H9 (cell line): ENCODE measurements around the gene LDB2. TPM values are rescaled to one million over a fixed set of nuclear protein-coding genes. Genes with fewer than 3 reads are reported as not detected.

Experiments
- DNase-seq: peaks from one replicate; pipeline ENCODE4 v3.0.0-alpha.2; 2017
- H2AFZ ChIP-seq: one replicate; pipeline ENCODE4 v1.6.1; 2013; ENCODE audit warnings: mild to moderate bottlenecking, low read length, control low read depth, moderate library complexity
- H2AK5ac ChIP-seq: 2 replicates; pipeline ENCODE4 v1.6.1; 2013; ENCODE audit warnings: low read length, control low read depth, mixed read lengths; ENCODE audit not compliant: insufficient read length
- H2BK120ac ChIP-seq: one replicate; pipeline ENCODE4 v1.6.1; 2013; ENCODE audit warnings: low read depth, mild to moderate bottlenecking, low read length, control low read depth, inconsistent platforms; ENCODE audit not compliant: poor library complexity, severe bottlenecking
- H2BK12ac ChIP-seq: 2 replicates; pipeline ENCODE4 v1.6.1; 2013; ENCODE audit warnings: low read length, control low read depth, mixed read lengths, low read depth; ENCODE audit not compliant: insufficient read length
- H2BK15ac ChIP-seq: 2 replicates; pipeline ENCODE4 v1.6.1; 2013; ENCODE audit warnings: low read depth, low read length, control low read depth
- H2BK20ac ChIP-seq: one replicate; pipeline ENCODE4 v1.6.1; 2013; ENCODE audit warnings: low read depth, mild to moderate bottlenecking, low read length, control low read depth, inconsistent platforms; ENCODE audit not compliant: poor library complexity, severe bottlenecking
- H2BK5ac ChIP-seq: 2 replicates; pipeline ENCODE4 v1.6.1; 2013; ENCODE audit warnings: low read length, control low read depth, mixed read lengths; ENCODE audit not compliant: insufficient read length
- H3K14ac ChIP-seq: 2 replicates; pipeline ENCODE4 v1.6.1; 2013; ENCODE audit warnings: low read length, control low read depth; ENCODE audit not compliant: insufficient read depth
- H3K18ac ChIP-seq: 2 replicates; pipeline ENCODE4 v1.6.1; 2013; ENCODE audit warnings: low read depth, mild to moderate bottlenecking, mixed read lengths, low read length, control low read depth; ENCODE audit not compliant: insufficient read length
- H3K23ac ChIP-seq: 2 replicates; pipeline ENCODE4 v1.6.1; 2013; ENCODE audit warnings: low read length, control low read depth, mixed read lengths, low read depth; ENCODE audit not compliant: insufficient read length
- H3K23me2 ChIP-seq: 2 replicates; pipeline ENCODE4 v1.6.1; 2013; ENCODE audit warnings: low read depth, mild to moderate bottlenecking, mixed read lengths, low read length, control low read depth; ENCODE audit not compliant: insufficient read length, poor library complexity, severe bottlenecking
- H3K27ac ChIP-seq: 2 replicates; pipeline ENCODE4 v1.5.1; 2013; ENCODE audit warnings: low read length, control low read depth, mixed read lengths, low read depth; ENCODE audit not compliant: insufficient read length
- H3K27me3 ChIP-seq: 2 replicates; pipeline ENCODE4 v1.6.1; 2013; ENCODE audit warnings: low read length, control low read depth, inconsistent platforms; ENCODE audit not compliant: insufficient read depth
- H3K4ac ChIP-seq: 2 replicates; pipeline ENCODE4 v1.6.1; 2013; ENCODE audit warnings: low read depth, mild to moderate bottlenecking, control low read depth, inconsistent platforms, low read length, moderate library complexity
- H3K4me1 ChIP-seq: 2 replicates; pipeline ENCODE4 v1.6.1; 2013; ENCODE audit warnings: low read length, control low read depth, inconsistent platforms; ENCODE audit not compliant: insufficient read depth
- H3K4me2 ChIP-seq: 2 replicates; pipeline ENCODE4 v1.6.1; 2013; ENCODE audit warnings: low read length, control low read depth, mixed read lengths; ENCODE audit not compliant: insufficient read length, insufficient read depth
- H3K56ac ChIP-seq: 2 replicates; pipeline ENCODE4 v1.6.1; 2013; ENCODE audit warnings: low read depth, mild to moderate bottlenecking, mixed read lengths, low read length, control low read depth; ENCODE audit not compliant: insufficient read length
- H3K79me1 ChIP-seq: 2 replicates; pipeline ENCODE4 v1.6.1; 2013; ENCODE audit warnings: low read depth, mild to moderate bottlenecking, moderate library complexity, low read length, control low read depth, inconsistent platforms; ENCODE audit not compliant: insufficient read depth, poor library complexity, severe bottlenecking
- H3K79me2 ChIP-seq: 2 replicates; pipeline ENCODE4 v1.6.1; 2013; ENCODE audit warnings: low read length, control low read depth, inconsistent platforms; ENCODE audit not compliant: insufficient read depth
- H3K9ac ChIP-seq: 2 replicates; pipeline ENCODE4 v1.6.1; 2013; ENCODE audit warnings: low read length, control low read depth, mixed read lengths; ENCODE audit not compliant: insufficient read length; ENCODE audit errors: extremely low read depth
- H3K9me3 ChIP-seq: one replicate; pipeline ENCODE4 v1.6.1; 2013; ENCODE audit warnings: low read depth, low read length, inconsistent platforms; ENCODE audit not compliant: control insufficient read depth
- H3T11ph ChIP-seq: one replicate; pipeline ENCODE4 v1.6.1; 2013; ENCODE audit warnings: mild to moderate bottlenecking, low read length, control low read depth, inconsistent platforms
- H4K20me1 ChIP-seq: one replicate; pipeline ENCODE4 v1.6.1; 2013; ENCODE audit not compliant: control insufficient read depth, insufficient read length, insufficient read depth
- H4K5ac ChIP-seq: 2 replicates; pipeline ENCODE4 v1.6.1; 2013; ENCODE audit warnings: low read depth, mild to moderate bottlenecking, mixed read lengths, low read length, control low read depth; ENCODE audit not compliant: insufficient read length
- H4K8ac ChIP-seq: replicated peaks from 2 replicates; pipeline ENCODE4 v1.6.1; 2013; ENCODE audit warnings: low read length, control low read depth, mixed read lengths, low read depth; ENCODE audit not compliant: insufficient read length
- H4K91ac ChIP-seq: 2 replicates; pipeline ENCODE4 v1.6.1; 2013; ENCODE audit warnings: low read depth, mild to moderate bottlenecking, moderate library complexity, mixed read lengths, low read length, control low read depth; ENCODE audit not compliant: insufficient read length
- H3K27ac Mint-ChIP-seq, 3 experiments: 2 replicates in 2 of 3; 3 replicates in 1 of 3; pipeline ENCODE4 v1.8.0; 2020 to 2021; ENCODE audit warnings: mixed read lengths in 3 of 3, mild to moderate bottlenecking in 1 of 3, moderate library complexity in 1 of 3
- H3K27me3 Mint-ChIP-seq: 2 replicates; pipeline ENCODE4 v1.8.0; 2021; ENCODE audit warnings: low read depth, mild to moderate bottlenecking, moderate library complexity, mixed read lengths
- H3K36me3 Mint-ChIP-seq, 3 experiments: 2 replicates in 2 of 3; 3 replicates in 1 of 3; pipeline ENCODE4 v1.8.0; 2020 to 2021; ENCODE audit warnings: low read depth in 3 of 3, mixed read lengths in 3 of 3; ENCODE audit not compliant: insufficient read depth in 1 of 3
- H3K4me1 Mint-ChIP-seq, 2 experiments: 2 replicates each; pipeline ENCODE4 v1.8.0; 2020; ENCODE audit warnings: mixed read lengths in 2 of 2
- H3K4me3 Mint-ChIP-seq, 2 experiments: 2 replicates in 1 of 2; 3 replicates in 1 of 2; pipeline ENCODE4 v1.8.0; 2020 to 2021; ENCODE audit warnings: mild to moderate bottlenecking in 2 of 2, mixed read lengths in 2 of 2, moderate library complexity in 1 of 2
- H3K9me3 Mint-ChIP-seq, 2 experiments: 2 replicates in 1 of 2; 3 replicates in 1 of 2; pipeline ENCODE4 v1.8.0; 2020; ENCODE audit warnings: mild to moderate bottlenecking in 2 of 2, mixed read lengths in 2 of 2, moderate library complexity in 1 of 2
- CTCF ChIP-seq: fragments of 200-600 bp; sonication (generic); conservative IDR thresholded peaks from 3 replicates; pipeline ENCODE4 v1.8.0; 2021; ENCODE audit warnings: antibody characterized with exemption, mild to moderate bottlenecking
- WGBS: extraction: QIAGEN DNeasy Blood & Tissue Kit; methylation state at CpG from one replicate; pipeline ENCODE4 v1.1.7; 2013; ENCODE audit warnings: missing lambda C conversion rate, low lambda C conversion rate, mixed read lengths; ENCODE audit not compliant: insufficient read length; ENCODE audit errors: extremely low coverage; 5-methylcytosine and 5-hydroxymethylcytosine counted together
- total RNA-seq: library from RNA; stranded (reverse); gene quantifications from 2 replicates; pipeline ENCODE4 v1.2.1, GENCODE V29; 2021

LDB2 gene
- total RNA-seq, 1 experiment from 2014 or later = 22.5 TPM

- no peaks in the 10 kb centered on the region for H3K79me2 ChIP-seq
- no peak for DNase-seq
- H3K4me2 ChIP-seq = no peak overlapping the region
- no peak overlapping the region for H4K5ac ChIP-seq
- H3K14ac ChIP-seq = no peak overlapping the region
- H3K4me1 ChIP-seq = peaks cover 26% of the 10 kb centered on the region
- H3K79me1 ChIP-seq = peaks cover 3% of the 10 kb centered on the region
- no peak overlapping the region for H2AFZ ChIP-seq
- H3K27ac ChIP-seq = no peak overlapping the region
- H3K4me1 Mint-ChIP-seq = peaks cover 56 to 63% of the 10 kb centered on the region in 2 experiments
- H3K9me3 ChIP-seq = no peaks in the 10 kb centered on the region
- no peak overlapping the region for H3K9ac ChIP-seq
- H2BK20ac ChIP-seq = no peak overlapping the region
- no peak overlapping the region for H2AK5ac ChIP-seq
- no peak overlapping the region for H3K4me3 Mint-ChIP-seq
- H3K27ac Mint-ChIP-seq = peak overlapping the region in 1 of 3 experiments; percentile 20; a peak in 1 of 7 replicates
- no peak overlapping the region for H2BK15ac ChIP-seq
- no peak overlapping the region for H2BK12ac ChIP-seq
- no peak overlapping the region for H4K8ac ChIP-seq
- TF ChIP-seq CTCF = no peak
- no peak overlapping the region for H2BK120ac ChIP-seq
- no peaks in the 10 kb centered on the region for H3K27me3 ChIP-seq
- H3K36me3 Mint-ChIP-seq = peaks cover 0 to 10% (median 4%) of the 10 kb centered on the region in 3 experiments; a peak in 3 of 7 replicates
- no peaks in the 10 kb centered on the region for H3K23me2 ChIP-seq
- no peak overlapping the region for H4K91ac ChIP-seq
- H3K56ac ChIP-seq = no peak overlapping the region
- no peak overlapping the region for H3K23ac ChIP-seq
- H3K18ac ChIP-seq = no peak overlapping the region
- H3T11ph ChIP-seq = no peak overlapping the region
- no peaks in the 10 kb centered on the region for H4K20me1 ChIP-seq
- no peak overlapping the region for H3K4ac ChIP-seq
- no peak overlapping the region for H2BK5ac ChIP-seq
- H3K27me3 Mint-ChIP-seq = no peaks in the 10 kb centered on the region
- no CpG with 5 or more reads among the region's 4 CpGs for WGBS
- no peaks in the 10 kb centered on the region for H3K9me3 Mint-ChIP-seq
Observed at GRCh38 chr4:16824278-16824806, 74.1 kb downstream of the LDB2 start.
